C1 segment of cervical spinal cord (tissue), 14 donors: ENCODE data around the gene NPBWR2.
"Not testable (repeated sequence)": the region's sequence is repeated elsewhere in the genome, so short reads cannot be mapped to it uniquely, and the experiment has no call there.

Source experiments
- DNase-seq, 14 donors: peaks; one replicate each; lab custom pipeline; 2025; lab: John Stamatoyannopoulos, UW

The NPBWR2 gene

GRCh38 chr20:64087226-64087825, 20.0 kb downstream of the NPBWR2 start:
- DNase-seq: not testable (repeated sequence)

- no peak for DNase-seq
These were observed 20.6 kb downstream of the NPBWR2 start for GRCh38 chr20:64086801-64087200.

GRCh38 chr20:64084685-64085152, 22.6 kb downstream of the NPBWR2 start:
- no peak for DNase-seq

GRCh38 chr20:64083804-64084684, 23.3 kb downstream of the NPBWR2 start, which contains the start of gene LKAAEAR1:
Gene LKAAEAR1 (minus strand): TSS chr20:64084398. CDS start chr20:64084219, 179 bp downstream.
- DNase-seq: no peak

GRCh38 chr20:64083378-64083803, 24.0 kb downstream of the NPBWR2 start:
- DNase-seq: peak in 9 of 14 donors; percentile 14 to 72 (median 39)

GRCh38 chr20:64082820-64083377, 24.5 kb downstream of the NPBWR2 start:
- no peak for DNase-seq

- DNase-seq: peak in 1 of 14 donors; percentile 11
These were observed 25.1 kb downstream of the NPBWR2 start for GRCh38 chr20:64082126-64082731.

- DNase-seq: no peak
These were observed 25.8 kb downstream of the NPBWR2 start for GRCh38 chr20:64081624-64081964.

GRCh38 chr20:64080813-64081623, 26.3 kb downstream of the NPBWR2 start:
- no peak for DNase-seq

- DNase-seq: no peak
These were observed 27.2 kb downstream of the NPBWR2 start, which contains the start of gene OPRL1 for GRCh38 chr20:64080013-64080812. Gene OPRL1 (plus strand): TSS chr20:64080082. CDS start chr20:64092721, 12,639 bp downstream.

GRCh38 chr20:64079273-64080012, 27.9 kb downstream of the NPBWR2 start, which contains the start of gene RGS19:
Gene RGS19 (minus strand): TSS chr20:64079518. CDS start chr20:64076886, 2,632 bp downstream.
- DNase-seq: peak in 12 of 14 donors; percentile 25 to 84 (median 71)

GRCh38 chr20:64078934-64079272, 28.5 kb downstream of the NPBWR2 start:
- DNase-seq: no peak

- DNase-seq: peak in 2 of 14 donors; percentile 25 to 39
These were observed 29.4 kb downstream of the NPBWR2 start for GRCh38 chr20:64077876-64078551.

GRCh38 chr20:64077541-64077875, 29.9 kb downstream of the NPBWR2 start:
- no peak for DNase-seq

GRCh38 chr20:64077094-64077493, 30.3 kb downstream of the NPBWR2 start:
- peak in 4 of 14 donors; percentile 19 to 54 (median 32) for DNase-seq

- no peak for DNase-seq
These were observed 31.0 kb downstream of the NPBWR2 start for GRCh38 chr20:64076061-64076997.

- DNase-seq: no peak
These were observed 31.8 kb downstream of the NPBWR2 start for GRCh38 chr20:64075556-64075955.

GRCh38 chr20:64074963-64075362, 32.4 kb downstream of the NPBWR2 start:
- no peak for DNase-seq
